SK-N-SH (cell line): ENCODE measurements around the gene NUTM2G. TPM values are rescaled to one million over a fixed set of nuclear protein-coding genes. Genes with fewer than 3 reads are reported as not detected.
"Not testable (repeated sequence)": the region's sequence is repeated elsewhere in the genome, so short reads cannot be mapped to it uniquely, and the experiment has no call there.

Experiments
- CTCF ChIA-PET: fragments of 300-600, 350-600 bp; formaldehyde crosslinking; extraction: SDS; loops from one replicate; lab custom pipeline; 2021; lab: Yijun Ruan, JAX
- POLR2A ChIA-PET: fragments of 350-600 bp; sonication (Branson Sonifier 250); formaldehyde crosslinking; extraction: SDS; loops from one replicate; lab custom pipeline; 2020; ENCODE audit warnings: antibody characterized with exemption, inconsistent platforms; lab: Yijun Ruan, JAX
- DNase-seq: peaks from one replicate; pipeline ENCODE4 v3.0.0; 2012
- H2AFZ ChIP-seq: fragments of 200-600 bp; sonication (generic); 2 replicates; pipeline ENCODE4 v1.8.1; 2016; ENCODE audit warnings: antibody characterized with exemption, mild to moderate bottlenecking, low read depth
- H3F3A ChIP-seq: fragments of 200-600 bp; sonication (generic); replicated peaks from 2 replicates; pipeline ENCODE3; 2016; ENCODE audit warnings: antibody characterized with exemption, mild to moderate bottlenecking; ENCODE audit not compliant: insufficient read depth
- H3K27ac ChIP-seq, 2 experiments: fragments of 200-500 bp in 1 of 2; fragments of 200-600 bp in 1 of 2; sonication (Bioruptor generic) in 1 of 2; sonication (generic), shearing (Covaris generic) in 1 of 2; 2 replicates each; pipeline versions ENCODE4 v1.5.1 to v1.6.1; 2014 to 2016; ENCODE audit warnings: low read depth in 2 of 2, inconsistent platforms in 1 of 2, low read length in 1 of 2, mild to moderate bottlenecking in 1 of 2, mixed read lengths in 1 of 2
- H3K27me3 ChIP-seq: fragments of 200-600 bp; sonication (generic), shearing (Covaris generic); 2 replicates; pipeline ENCODE4 v1.6.1; 2016; ENCODE audit warnings: mixed run types; ENCODE audit not compliant: insufficient read depth
- H3K36me3 ChIP-seq, 2 experiments: fragments of 200-500 bp in 1 of 2; fragments of 200-600 bp in 1 of 2; sonication (Bioruptor generic) in 1 of 2; sonication (generic) in 1 of 2; replicated peaks in 1 of 2; 2 replicates each; pipeline versions ENCODE3 to v1.5.1; 2014 to 2016; ENCODE audit warnings: low read length in 1 of 2, mild to moderate bottlenecking in 1 of 2; ENCODE audit not compliant: insufficient read depth in 2 of 2, control insufficient read depth in 1 of 2
- H3K4me1 ChIP-seq, 2 experiments: fragments of 200-500 bp in 1 of 2; fragments of 200-600 bp in 1 of 2; sonication (Bioruptor generic) in 1 of 2; sonication (generic), shearing (Covaris generic) in 1 of 2; 2 replicates each; pipeline versions ENCODE4 v1.5.1 to v1.6.1; 2014 to 2016; ENCODE audit warnings: low read depth in 1 of 2, low read length in 1 of 2, mixed run types in 1 of 2; ENCODE audit not compliant: insufficient read depth in 2 of 2, control insufficient read depth in 1 of 2
- H3K4me2 ChIP-seq: fragments of 200-600 bp; sonication (generic), shearing (Covaris generic); 2 replicates; pipeline ENCODE4 v1.6.1; 2017; ENCODE audit warnings: mixed run types
- H3K4me3 ChIP-seq, 2 experiments: fragments of 200-500 bp in 1 of 2; fragments of 200-600 bp in 1 of 2; sonication (Bioruptor generic) in 1 of 2; sonication (generic), shearing (Covaris generic) in 1 of 2; 2 replicates each; pipeline versions ENCODE4 v1.5.1 to v1.8.1; 2014 to 2016; ENCODE audit warnings: low read depth in 2 of 2, inconsistent platforms in 1 of 2, low read length in 1 of 2, mild to moderate bottlenecking in 1 of 2, mixed read lengths in 1 of 2, moderate library complexity in 1 of 2
- H3K79me2 ChIP-seq: fragments of 200-600 bp; sonication (generic); 2 replicates; pipeline ENCODE4 v1.8.1; 2017; ENCODE audit warnings: mild to moderate bottlenecking; ENCODE audit not compliant: insufficient read depth
- H3K9ac ChIP-seq: fragments of 200-600 bp; sonication (generic); 2 replicates; pipeline ENCODE4 v1.6.1; 2017; ENCODE audit warnings: mixed run types
- H3K9me2 ChIP-seq: fragments of 200-600 bp; sonication (generic); 2 replicates; pipeline ENCODE4 v1.6.1; 2017; ENCODE audit warnings: mixed run types
- H3K9me3 ChIP-seq: fragments of 200-600 bp; sonication (generic); 2 replicates; pipeline ENCODE4 v1.6.1; 2017; ENCODE audit warnings: mixed run types, mild to moderate bottlenecking, moderate library complexity
- H4K20me1 ChIP-seq: fragments of 200-600 bp; sonication (generic); 2 replicates; pipeline ENCODE4 v1.6.1; 2017; ENCODE audit warnings: mild to moderate bottlenecking, mixed run types; ENCODE audit not compliant: insufficient read depth
- ELF1 ChIP-seq: IDR thresholded peaks from 2 replicates; pipeline ENCODE4 v1.4.0; 2012
- EZH2phosphoT487 ChIP-seq: fragments of 200-600 bp; sonication (generic); IDR thresholded peaks from 2 replicates; pipeline ENCODE4 v1.6.1; 2017; ENCODE audit warnings: low read depth, mixed run types, mild to moderate bottlenecking, antibody characterized with exemption, moderate library complexity, borderline replicate concordance
- FOXJ3 ChIP-seq: sonication (generic); formaldehyde crosslinking; IDR thresholded peaks from 2 replicates; pipeline ENCODE4 v1.5.1; 2020; ENCODE audit warnings: mild to moderate bottlenecking, missing genetic modification reagents
- FOXM1 ChIP-seq: IDR thresholded peaks from 2 replicates; pipeline ENCODE4 v1.4.0; 2012; ENCODE audit warnings: low read depth, mild to moderate bottlenecking
- GABPA ChIP-seq: IDR thresholded peaks from 2 replicates; pipeline ENCODE4 v1.4.0; 2012; ENCODE audit warnings: low read depth, mild to moderate bottlenecking
- JUND ChIP-seq: IDR thresholded peaks from 2 replicates; pipeline ENCODE4 v1.4.0; 2012
- MAX ChIP-seq: IDR thresholded peaks from 2 replicates; pipeline ENCODE4 v1.4.0; 2012; ENCODE audit warnings: low read depth
- MEF2A ChIP-seq: IDR thresholded peaks from 2 replicates; pipeline ENCODE4 v1.4.0; 2012; ENCODE audit warnings: low read depth, borderline replicate concordance
- MXI1 ChIP-seq: IDR thresholded peaks from 2 replicates; pipeline ENCODE4 v1.6.1; 2012; ENCODE audit warnings: mild to moderate bottlenecking, low read depth, low read length, improper control_type of control experiment
- NFIC ChIP-seq: IDR thresholded peaks from 2 replicates; pipeline ENCODE4 v1.4.0; 2012; ENCODE audit warnings: borderline replicate concordance
- RAD21 ChIP-seq: IDR thresholded peaks from 2 replicates; pipeline ENCODE4 v1.6.1; 2012; ENCODE audit warnings: mild to moderate bottlenecking, low read length
- REST ChIP-seq: IDR thresholded peaks from 2 replicates; pipeline ENCODE4 v1.6.1; 2012; ENCODE audit warnings: mild to moderate bottlenecking, low read depth, low read length, moderate library complexity
- RXRA ChIP-seq: IDR thresholded peaks from 2 replicates; pipeline ENCODE4 v1.4.0; 2012; ENCODE audit warnings: low read depth, mild to moderate bottlenecking, borderline replicate concordance
- SIN3A ChIP-seq: IDR thresholded peaks from 2 replicates; pipeline ENCODE4 v1.6.1; 2012; ENCODE audit warnings: low read depth, mild to moderate bottlenecking, low read length, moderate library complexity, borderline replicate concordance
- SMC3 ChIP-seq: IDR thresholded peaks from 2 replicates; pipeline ENCODE4 v1.6.1; 2012; ENCODE audit warnings: low read depth, low read length, improper control_type of control experiment
- TAF1 ChIP-seq: IDR thresholded peaks from 2 replicates; pipeline ENCODE4 v1.6.1; 2012; ENCODE audit warnings: low read depth, mild to moderate bottlenecking, low read length, moderate library complexity, borderline replicate concordance
- TCF12 ChIP-seq: IDR thresholded peaks from 2 replicates; pipeline ENCODE4 v1.4.0; 2012
- TEAD4 ChIP-seq: IDR thresholded peaks from 2 replicates; pipeline ENCODE4 v1.4.0; 2012; ENCODE audit warnings: mild to moderate bottlenecking, borderline replicate concordance; ENCODE audit not compliant: insufficient read depth
- USF1 ChIP-seq: IDR thresholded peaks from 2 replicates; pipeline ENCODE4 v1.4.0; 2012; ENCODE audit warnings: low read depth, borderline replicate concordance
- WGBS: methylation state at CpG from one replicate; pipeline ENCODE4 v1.1.6; 2017; ENCODE audit warnings: low lambda C conversion rate; 5-methylcytosine and 5-hydroxymethylcytosine counted together
- polyA plus RNA-seq, 3 experiments: library from polyadenylated mRNA; depleted of rRNA; stranded (reverse); fragments of >200 nt; gene quantifications; 2 replicates each; pipeline ENCODE4 v1.2.3, GENCODE V29; 2012
- TF ChIP-seq, protein P1 (sequence below): fragments of 200-600 bp; sonication (generic); IDR thresholded peaks from 2 replicates; pipeline ENCODE4 v1.6.1; 2017; ENCODE audit warnings: antibody characterized with exemption, mild to moderate bottlenecking, moderate library complexity

Gene NUTM2G
- polyA plus RNA-seq, 1 of the 3 experiments (the other 2 are of a cell fraction), result not detected

- no peak for TF ChIP-seq REST
- no peak for TF ChIP-seq SIN3A
- no peak for TF ChIP-seq TEAD4
- TF ChIP-seq NFIC, result no peak
- no peak for TF ChIP-seq USF1
These were observed 40.1 kb upstream of the NUTM2G start (continued) for GRCh38 chr9:96888591-96888990.

DNA sequence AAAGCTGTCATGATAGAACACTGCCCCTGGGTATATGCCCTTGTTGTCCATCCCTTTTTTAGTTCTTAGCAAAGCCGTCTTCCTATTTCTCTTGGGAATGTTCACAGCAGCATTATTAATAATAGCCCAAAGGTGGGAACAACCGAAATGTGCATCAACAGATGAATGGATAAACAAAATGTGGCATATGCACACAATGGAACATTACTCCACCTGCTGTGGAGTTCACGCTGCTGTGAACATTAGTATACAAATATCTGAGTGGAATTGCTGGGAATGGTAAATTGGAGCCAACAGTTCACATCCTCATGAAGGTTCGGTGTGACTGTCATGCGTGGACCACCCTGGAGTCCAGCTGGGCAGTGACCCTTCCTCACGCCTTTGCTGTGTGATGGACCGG, 36.5 kb upstream of the NUTM2G start:
- no peaks in the 10 kb centered on the region for H4K20me1 ChIP-seq
- H3K36me3 ChIP-seq, result peaks cover 20 to 32% of the 10 kb centered on the region in 2 experiments
- no peaks in the 10 kb centered on the region for H3K9me2 ChIP-seq
- H3F3A ChIP-seq, result no peaks in the 10 kb centered on the region
- no peak overlapping the region for H3K4me3 ChIP-seq
- no peak for TF ChIP-seq RXRA
- no peak for TF ChIP-seq TCF12
- TF ChIP-seq MAX, result no peak
- no peak for TF ChIP-seq MXI1
- no peak for TF ChIP-seq FOXM1
- no peak for TF ChIP-seq JUND
- TF ChIP-seq, protein P1, sequence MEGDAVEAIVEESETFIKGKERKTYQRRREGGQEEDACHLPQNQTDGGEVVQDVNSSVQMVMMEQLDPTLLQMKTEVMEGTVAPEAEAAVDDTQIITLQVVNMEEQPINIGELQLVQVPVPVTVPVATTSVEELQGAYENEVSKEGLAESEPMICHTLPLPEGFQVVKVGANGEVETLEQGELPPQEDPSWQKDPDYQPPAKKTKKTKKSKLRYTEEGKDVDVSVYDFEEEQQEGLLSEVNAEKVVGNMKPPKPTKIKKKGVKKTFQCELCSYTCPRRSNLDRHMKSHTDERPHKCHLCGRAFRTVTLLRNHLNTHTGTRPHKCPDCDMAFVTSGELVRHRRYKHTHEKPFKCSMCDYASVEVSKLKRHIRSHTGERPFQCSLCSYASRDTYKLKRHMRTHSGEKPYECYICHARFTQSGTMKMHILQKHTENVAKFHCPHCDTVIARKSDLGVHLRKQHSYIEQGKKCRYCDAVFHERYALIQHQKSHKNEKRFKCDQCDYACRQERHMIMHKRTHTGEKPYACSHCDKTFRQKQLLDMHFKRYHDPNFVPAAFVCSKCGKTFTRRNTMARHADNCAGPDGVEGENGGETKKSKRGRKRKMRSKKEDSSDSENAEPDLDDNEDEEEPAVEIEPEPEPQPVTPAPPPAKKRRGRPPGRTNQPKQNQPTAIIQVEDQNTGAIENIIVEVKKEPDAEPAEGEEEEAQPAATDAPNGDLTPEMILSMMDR, result no peak
- TF ChIP-seq FOXJ3 (CRISPR knock-in tag), result no peak
- no peak for TF ChIP-seq SIN3A
- no peak for TF ChIP-seq SMC3
- no peak for TF ChIP-seq TAF1
- no peak for TF ChIP-seq EZH2phosphoT487
- TF ChIP-seq GABPA, result no peak
- no peak for TF ChIP-seq RAD21
- TF ChIP-seq USF1, result no peak
- no peak for TF ChIP-seq ELF1
- no peak for TF ChIP-seq MEF2A
- 98% methylated on average over 7 of the region's 7 CpGs for WGBS
- no peak for DNase-seq
- no peak overlapping the region for H3K9ac ChIP-seq
- H3K9me3 ChIP-seq, result no peaks in the 10 kb centered on the region
- CTCF ChIA-PET, result no interaction called here
- no peak overlapping the region for H3K27ac ChIP-seq
- H3K4me2 ChIP-seq, result no peak overlapping the region
- H3K27me3 ChIP-seq, result no peaks in the 10 kb centered on the region
- no peaks in the 10 kb centered on the region for H3K79me2 ChIP-seq
- POLR2A ChIA-PET, result no interaction called here
- H3K4me1 ChIP-seq, result no peaks in the 10 kb centered on the region
- no peak overlapping the region for H2AFZ ChIP-seq

DNA sequence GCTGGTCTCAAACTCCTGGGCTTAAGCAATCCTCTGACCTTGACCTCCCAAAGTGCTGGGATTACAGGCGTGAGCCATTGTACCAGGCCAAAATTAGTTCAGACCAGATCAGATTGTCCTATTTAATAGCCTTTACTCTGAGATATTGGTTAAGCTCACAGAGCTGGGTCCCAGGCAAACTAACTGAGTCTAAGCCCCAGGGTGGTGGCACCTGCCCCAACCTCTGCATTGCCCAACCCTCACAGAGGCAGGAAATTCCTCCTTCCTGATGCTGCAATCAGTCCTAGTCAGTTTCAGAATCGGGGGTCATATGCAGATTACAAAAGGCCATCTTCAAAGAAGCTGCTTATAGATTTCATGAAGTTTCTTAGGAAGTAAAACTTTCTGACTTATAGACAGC, 28.6 kb upstream of the NUTM2G start:
- H3K4me2 ChIP-seq, H3K4me3 ChIP-seq, H3K27me3 ChIP-seq, H3K9me3 ChIP-seq, H3K9me2 ChIP-seq, DNase-seq, H3K79me2 ChIP-seq, H2AFZ ChIP-seq, H3F3A ChIP-seq, H4K20me1 ChIP-seq, CTCF ChIA-PET, H3K4me1 ChIP-seq, POLR2A ChIA-PET, H3K9ac ChIP-seq, H3K27ac ChIP-seq: not testable (repeated sequence)
- peaks cover 3 to 20% of the 10 kb centered on the region in 2 experiments for H3K36me3 ChIP-seq
- 100% methylated on average over 1 of the region's 2 CpGs for WGBS
